Astrocyte of the cerebellum (primary cell): ENCODE results near the gene WDR20.
"Not testable (repeated sequence)": the region's sequence is repeated elsewhere in the genome, so short reads cannot be mapped to it uniquely, and the experiment has no call there.

ENCODE experiments used
- DNase-seq: peaks from one replicate; pipeline ENCODE4 v3.0.0-alpha.2; 2011; ENCODE audit warnings: low read depth
- H3K4me3 ChIP-seq: 2 replicates; pipeline ENCODE4 v1.5.1; 2011; ENCODE audit warnings: mild to moderate bottlenecking, low read depth, low read length, moderate library complexity
- CTCF ChIP-seq: IDR thresholded peaks from 2 replicates; pipeline ENCODE4 v1.5.1; 2012; ENCODE audit warnings: low read length, low read depth, moderate library complexity, mild to moderate bottlenecking; ENCODE audit errors: missing control alignments
- in situ Hi-C: cut with HindIII; loops from 2 replicates; pipeline ENCODE4 v1.10.0; 2017; ENCODE audit warnings: low sequenced_read_pairs

Gene WDR20

GRCh38 chr14:102126807-102127455 is 12.8 kb upstream of the WDR20 start:
- in situ Hi-C loops, result no loop called here
- no peak for TF ChIP-seq CTCF
- H3K4me3 ChIP-seq, result no peak overlapping the region
- no peak for DNase-seq

- no peak overlapping the region for H3K4me3 ChIP-seq
- in situ Hi-C loops, result no loop called here
- no peak for TF ChIP-seq CTCF
- no peak for DNase-seq
These were observed 8.0 kb upstream of the WDR20 start for GRCh38 chr14:102131741-102132140.

GRCh38 chr14:102134021-102134420 is 5.7 kb upstream of the WDR20 start:
- H3K4me3 ChIP-seq, in situ Hi-C loops, DNase-seq: not testable (repeated sequence)

- DNase-seq, in situ Hi-C loops, H3K4me3 ChIP-seq: not testable (repeated sequence)
These were observed 5.0 kb upstream of the WDR20 start for GRCh38 chr14:102134719-102135118.

- in situ Hi-C loops, DNase-seq, H3K4me3 ChIP-seq: not testable (repeated sequence)
These were observed 4.2 kb upstream of the WDR20 start for GRCh38 chr14:102135456-102135855.

GRCh38 chr14:102138535-102138934 is 1.2 kb upstream of the WDR20 start:
- peak overlapping the region; percentile 95 for H3K4me3 ChIP-seq
- in situ Hi-C loops, result no loop called here
- no peak for DNase-seq
- TF ChIP-seq CTCF, result no peak

- peak overlapping the region; percentile 95 for H3K4me3 ChIP-seq
- in situ Hi-C loops, result no loop called here
- no peak for TF ChIP-seq CTCF
- DNase-seq, result no peak
These were observed 774 bp upstream of the WDR20 start for GRCh38 chr14:102138961-102139285.

GRCh38 chr14:102140027-102140749 is 491 bp downstream of the WDR20 start:
- TF ChIP-seq CTCF, result no peak
- in situ Hi-C loops, result no loop called here

More at GRCh38 chr14:102140027-102140749, 491 bp downstream of the WDR20 start:
- H3K4me3 ChIP-seq, result peak overlapping the region; percentile 95
- DNase-seq, result no peak
